NB4 (cell line): ENCODE measurements around the gene RICTOR.

Source experiments
- MYC ChIP-seq: IDR thresholded peaks from 2 replicates; pipeline ENCODE4 v1.6.1; 2011; ENCODE audit warnings: low read depth, low read length
- TF ChIP-seq, protein P1 (sequence below): IDR thresholded peaks from one replicate; pipeline ENCODE4 v1.5.1; 2012; ENCODE audit warnings: low read depth, low read length

DNA sequence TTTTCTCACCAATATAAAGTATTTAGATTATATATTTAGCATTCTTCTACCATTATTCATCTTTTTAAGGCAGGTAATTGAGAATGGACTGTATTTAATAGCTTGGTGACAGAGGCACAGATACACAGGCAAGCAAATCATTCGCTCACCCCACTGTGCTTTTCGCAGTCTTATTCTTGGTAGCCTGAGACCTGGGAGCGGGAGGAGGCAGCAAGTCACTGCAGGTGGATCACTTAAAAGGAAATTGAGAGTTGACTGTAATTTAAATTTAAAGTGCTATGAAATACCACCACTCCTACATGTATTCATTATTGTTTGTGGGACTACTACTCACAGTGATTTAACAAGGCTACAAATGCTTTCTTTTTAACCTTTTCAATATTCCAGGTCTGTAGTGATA lies 9.7 kb downstream of the RICTOR start:
- TF ChIP-seq, protein P1, sequence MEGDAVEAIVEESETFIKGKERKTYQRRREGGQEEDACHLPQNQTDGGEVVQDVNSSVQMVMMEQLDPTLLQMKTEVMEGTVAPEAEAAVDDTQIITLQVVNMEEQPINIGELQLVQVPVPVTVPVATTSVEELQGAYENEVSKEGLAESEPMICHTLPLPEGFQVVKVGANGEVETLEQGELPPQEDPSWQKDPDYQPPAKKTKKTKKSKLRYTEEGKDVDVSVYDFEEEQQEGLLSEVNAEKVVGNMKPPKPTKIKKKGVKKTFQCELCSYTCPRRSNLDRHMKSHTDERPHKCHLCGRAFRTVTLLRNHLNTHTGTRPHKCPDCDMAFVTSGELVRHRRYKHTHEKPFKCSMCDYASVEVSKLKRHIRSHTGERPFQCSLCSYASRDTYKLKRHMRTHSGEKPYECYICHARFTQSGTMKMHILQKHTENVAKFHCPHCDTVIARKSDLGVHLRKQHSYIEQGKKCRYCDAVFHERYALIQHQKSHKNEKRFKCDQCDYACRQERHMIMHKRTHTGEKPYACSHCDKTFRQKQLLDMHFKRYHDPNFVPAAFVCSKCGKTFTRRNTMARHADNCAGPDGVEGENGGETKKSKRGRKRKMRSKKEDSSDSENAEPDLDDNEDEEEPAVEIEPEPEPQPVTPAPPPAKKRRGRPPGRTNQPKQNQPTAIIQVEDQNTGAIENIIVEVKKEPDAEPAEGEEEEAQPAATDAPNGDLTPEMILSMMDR, result no peak
- TF ChIP-seq MYC, result no peak
